Stimulated activated CD4-positive, alpha-beta T cell treated with anti-CD3 and anti-CD28 coated beads, Interleukin-4, amount 100 ng/mL, for 48 hours (primary cell): ENCODE measurements around the gene LRR1.
A peak's percentile ranks its signal among the peaks of the same experiment; 100 is the strongest.

Experiments used
- DNase-seq, 2 donors: peaks; one replicate each; pipeline ENCODE4 v3.0.0-alpha.2; 2020; ENCODE audit warnings: low read depth in 2 of 2

The LRR1 gene, protein sequence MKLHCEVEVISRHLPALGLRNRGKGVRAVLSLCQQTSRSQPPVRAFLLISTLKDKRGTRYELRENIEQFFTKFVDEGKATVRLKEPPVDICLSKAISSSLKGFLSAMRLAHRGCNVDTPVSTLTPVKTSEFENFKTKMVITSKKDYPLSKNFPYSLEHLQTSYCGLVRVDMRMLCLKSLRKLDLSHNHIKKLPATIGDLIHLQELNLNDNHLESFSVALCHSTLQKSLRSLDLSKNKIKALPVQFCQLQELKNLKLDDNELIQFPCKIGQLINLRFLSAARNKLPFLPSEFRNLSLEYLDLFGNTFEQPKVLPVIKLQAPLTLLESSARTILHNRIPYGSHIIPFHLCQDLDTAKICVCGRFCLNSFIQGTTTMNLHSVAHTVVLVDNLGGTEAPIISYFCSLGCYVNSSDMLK

GRCh38 chr14:49598485-49599300 is at the start of gene LRR1:
TSS of gene LRR1 (plus strand) at chr14:49598940. CDS start at chr14:49599021, 81 bp downstream.
- DNase-seq: peak; percentile 80 to 83

DNA sequence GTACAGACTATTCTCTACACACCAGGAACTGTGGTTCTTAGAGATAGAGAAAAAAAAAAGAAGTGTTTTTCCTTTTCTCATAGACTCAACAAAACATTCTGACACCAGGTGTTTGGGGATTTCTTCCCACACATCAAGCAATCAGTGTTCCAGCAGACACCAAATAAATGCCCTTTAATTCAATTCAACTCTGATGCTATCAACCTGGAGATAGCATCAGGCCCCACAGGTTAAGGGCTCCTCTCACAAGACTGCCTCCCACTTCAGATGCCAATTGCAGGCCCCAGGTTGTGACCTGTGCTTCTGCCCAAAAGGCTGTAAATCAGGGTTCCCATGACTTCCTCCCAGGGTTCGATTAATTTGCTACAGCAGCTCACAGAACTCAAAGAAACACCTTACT is 49.3 kb upstream of the LRR1 start:
- no peak for DNase-seq

- no peak for DNase-seq
Observed at GRCh38 chr14:49549881-49550280, 48.9 kb upstream of the LRR1 start.

GRCh38 chr14:49550286-49551184 is 48.2 kb upstream of the LRR1 start:
- DNase-seq: no peak

- no peak for DNase-seq
Observed at GRCh38 chr14:49551569-49551968, 47.2 kb upstream of the LRR1 start.

DNA sequence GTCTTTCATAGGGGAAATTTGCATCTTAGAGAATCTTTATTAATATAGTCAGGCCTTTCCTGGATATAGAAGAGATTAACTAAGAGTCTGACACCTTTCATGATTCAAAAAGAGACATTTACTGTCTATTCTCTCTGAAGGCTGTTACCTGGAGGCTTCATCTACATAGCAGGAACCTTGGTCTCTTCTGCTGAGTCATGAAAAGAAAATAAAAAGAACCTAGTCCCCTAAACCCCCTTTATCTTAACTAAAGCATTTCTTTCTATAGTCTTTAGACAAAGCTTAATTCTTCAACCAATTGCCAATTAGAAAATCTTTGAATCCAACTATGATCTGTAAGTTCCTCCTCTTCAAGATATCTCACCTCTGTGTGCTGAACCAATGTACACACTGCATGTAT is 45.6 kb upstream of the LRR1 start:
- DNase-seq: no peak

GRCh38 chr14:49553892-49554291 is 44.8 kb upstream of the LRR1 start:
- DNase-seq: no peak

DNA sequence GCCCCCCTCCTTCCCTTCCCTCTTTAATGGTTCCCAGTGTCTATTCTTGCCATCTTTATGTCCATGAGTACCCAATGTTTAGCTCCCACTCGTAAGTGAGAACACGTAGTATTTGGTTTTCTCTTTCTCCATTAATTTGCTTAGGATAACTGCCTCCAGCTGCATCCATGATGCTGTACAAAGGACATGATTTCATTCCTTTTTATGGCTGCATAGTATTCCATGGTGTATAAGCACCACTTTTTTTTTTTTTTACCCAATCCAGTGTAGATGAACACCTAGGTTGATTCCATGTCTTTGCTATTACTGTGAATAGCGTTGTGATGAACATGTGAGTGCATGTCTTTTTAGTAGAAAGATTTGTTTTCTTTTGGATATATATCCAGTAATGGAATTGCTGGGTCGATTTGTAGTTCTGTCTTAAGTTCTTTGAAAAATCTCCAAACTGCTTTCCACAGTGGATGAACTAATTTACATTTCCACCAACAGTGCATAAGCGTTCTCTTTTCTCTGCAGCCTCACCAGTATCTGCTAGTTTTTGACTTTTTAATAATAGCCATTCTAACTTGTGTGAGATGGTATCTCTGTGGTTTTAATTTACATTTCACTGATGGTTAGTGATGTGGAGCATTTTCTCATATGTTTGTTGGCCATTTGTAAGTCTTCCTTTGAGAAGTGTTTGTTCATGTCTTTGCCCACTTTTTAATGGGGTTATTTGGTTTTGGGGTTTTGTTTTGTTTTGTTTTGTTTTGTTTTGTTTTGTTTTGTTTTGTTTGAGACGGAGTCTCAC is 38.6 kb upstream of the LRR1 start:
- no peak for DNase-seq

- DNase-seq: no peak
Observed at GRCh38 chr14:49566714-49567113, 32.0 kb upstream of the LRR1 start.

DNA sequence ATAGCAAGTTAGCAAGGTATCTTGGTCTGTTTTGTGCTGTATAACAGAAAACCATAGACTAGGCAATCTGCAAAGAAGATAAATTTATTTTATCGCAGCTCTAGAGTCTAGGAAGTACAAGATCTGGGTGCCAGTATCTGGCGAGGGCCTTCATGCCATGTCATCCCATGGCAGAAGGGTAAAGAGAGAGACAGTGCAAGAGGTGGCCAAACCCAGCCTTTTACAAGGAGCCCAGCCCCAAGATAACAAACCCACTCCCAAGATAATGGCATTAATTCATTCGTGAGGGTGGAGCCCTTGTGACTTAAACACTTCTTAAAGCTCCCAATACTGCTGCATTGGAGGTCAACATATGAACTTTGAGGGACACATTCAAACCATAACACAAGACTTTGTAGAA is 29.5 kb upstream of the LRR1 start:
- no peak for DNase-seq

DNA sequence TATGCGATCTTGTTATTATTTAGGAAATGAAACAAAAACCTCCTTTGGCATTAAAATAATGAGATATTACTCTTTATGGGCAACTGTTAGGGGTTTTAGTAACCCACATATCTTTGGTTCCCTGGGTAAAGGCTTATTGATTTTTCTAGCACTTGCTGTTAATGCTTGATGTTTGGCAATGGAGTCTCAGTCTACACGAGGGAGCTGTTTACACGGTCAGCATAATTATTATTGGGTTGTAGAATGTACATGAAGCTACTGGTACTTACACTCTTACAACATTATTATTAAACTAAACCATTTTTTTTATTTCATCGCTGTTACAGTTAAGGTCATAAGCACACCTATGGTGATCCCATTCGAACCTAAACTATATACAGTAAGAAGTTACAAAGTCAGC is 24.7 kb upstream of the LRR1 start:
- DNase-seq: no peak

DNA sequence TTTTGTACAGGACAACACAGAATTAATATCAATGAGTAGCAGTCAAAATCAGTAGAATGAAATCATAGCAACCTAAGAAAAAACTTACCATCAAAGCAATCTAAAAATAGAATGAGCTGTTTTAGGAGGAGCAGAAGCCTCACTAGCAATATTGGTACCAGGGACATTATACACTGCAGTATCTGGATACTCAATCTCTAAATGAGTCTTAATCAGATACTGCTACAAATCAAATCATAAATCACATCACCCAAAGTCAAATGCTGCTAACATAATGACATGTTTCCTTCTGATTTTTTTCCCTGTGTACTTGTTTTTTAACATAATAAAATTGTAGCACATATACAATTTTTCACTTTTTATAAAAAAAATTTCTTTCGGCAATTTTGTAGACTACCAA is 20.6 kb upstream of the LRR1 start:
- no peak for DNase-seq

DNA sequence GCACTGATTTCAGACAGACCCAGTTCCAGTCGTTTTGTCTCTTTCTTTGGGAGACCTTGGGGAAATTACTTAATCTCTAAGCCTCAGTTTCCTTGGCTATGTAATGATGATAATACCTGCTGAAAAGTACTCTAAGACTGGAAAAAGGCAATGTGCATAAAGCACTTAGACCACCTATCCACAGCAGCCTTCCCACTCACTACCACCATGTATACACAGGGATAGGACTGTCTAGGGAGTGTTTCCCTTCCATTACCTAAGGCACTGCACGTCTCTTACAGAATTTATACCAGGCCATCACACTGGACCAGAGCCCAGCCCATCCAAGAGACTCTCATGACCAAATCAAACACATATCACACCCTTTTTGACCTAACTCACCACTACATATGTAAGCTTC is 18.9 kb upstream of the LRR1 start:
- DNase-seq: no peak

GRCh38 chr14:49581209-49582112 is 17.3 kb upstream of the LRR1 start:
- DNase-seq: no peak

- no peak for DNase-seq
Observed at GRCh38 chr14:49582113-49582977, 16.4 kb upstream of the LRR1 start.

DNA sequence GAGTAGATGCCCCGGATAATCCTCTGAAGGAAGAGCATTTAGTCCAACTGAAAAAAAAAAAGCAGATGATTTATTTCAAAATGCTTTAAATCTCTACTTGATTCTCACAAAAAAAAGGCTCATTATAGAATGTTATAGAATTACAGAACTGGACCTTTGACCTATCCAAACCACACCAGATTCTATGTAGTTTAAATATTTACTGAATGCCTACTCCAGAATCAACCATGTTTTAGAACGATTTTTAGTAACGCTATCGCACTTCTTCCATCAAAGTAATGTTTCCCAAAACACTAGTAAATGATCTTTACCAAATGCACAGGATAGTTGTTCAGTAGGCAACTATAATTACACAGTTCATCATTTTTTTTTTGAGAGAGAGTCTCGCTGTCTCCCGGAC is 15.1 kb upstream of the LRR1 start:
- no peak for DNase-seq

DNA sequence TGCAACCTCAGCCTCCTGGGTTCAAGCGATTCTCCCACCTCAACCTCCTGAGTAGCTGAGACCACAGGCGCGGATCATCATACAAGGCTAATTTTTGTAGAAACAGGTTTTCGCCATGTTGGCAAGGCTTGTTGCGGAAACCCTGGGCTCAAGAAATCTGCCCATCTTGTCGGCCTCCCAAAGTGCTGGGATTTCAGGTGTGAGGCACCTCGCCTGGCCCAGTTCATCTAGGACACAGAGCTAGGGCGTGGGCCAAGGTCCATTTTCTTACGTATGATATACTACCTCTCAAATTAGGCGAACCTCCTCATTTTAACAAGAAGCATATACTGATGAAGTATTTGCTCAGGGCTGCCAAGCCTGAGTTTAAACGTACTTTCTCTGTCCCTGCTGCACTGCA is 14.7 kb upstream of the LRR1 start:
- no peak for DNase-seq

DNA sequence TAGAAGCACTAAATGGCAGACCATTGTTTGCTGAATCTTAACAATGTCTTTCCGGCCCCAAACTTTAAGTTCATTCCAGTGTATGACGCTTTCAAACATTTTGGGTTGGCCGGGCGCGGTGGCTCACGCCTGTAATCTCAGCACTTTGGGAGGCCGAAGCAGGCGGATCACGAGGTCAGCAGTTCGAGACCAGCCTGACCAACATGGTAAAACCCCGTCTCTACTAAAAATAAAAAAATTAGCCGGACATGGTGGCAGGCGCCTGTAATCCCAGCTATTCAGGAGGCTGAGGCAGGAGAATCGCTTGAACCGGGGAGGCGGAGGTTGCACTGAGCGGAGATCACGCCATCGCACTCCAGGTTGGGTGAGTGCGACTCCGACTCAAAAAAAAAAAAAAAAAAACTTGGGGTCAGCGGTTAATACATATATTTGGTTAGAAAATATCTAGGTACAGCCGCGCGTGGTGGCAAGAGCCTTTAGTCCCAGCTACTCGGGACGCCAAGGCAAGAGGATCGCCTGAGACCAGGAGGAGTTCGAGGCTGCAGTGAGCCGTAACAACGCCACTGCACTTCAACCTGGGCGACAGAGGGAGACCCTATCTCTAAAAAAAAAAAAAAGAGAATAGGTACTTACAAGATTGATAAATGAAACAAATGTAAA is 13.6 kb upstream of the LRR1 start:
- DNase-seq: peak in 1 of 2 donors; percentile 21
